IMR-90 (cell line): ENCODE results near the gene TSPAN8. TPM values are rescaled to one million over a fixed set of nuclear protein-coding genes. Genes with fewer than 3 reads are reported as not detected.

Experiments used
- ATAC-seq: fragments of 200-7000 bp; cut with Tn5 transposase; 2 replicates; pipeline ENCODE4 v1.9.1; 2020; ENCODE audit warnings: low read depth, mild to moderate bottlenecking, moderate library complexity
- BruUV-seq: library from RNA; stranded (reverse); fragments of 400-500 nt; replicated peaks from 2 replicates; lab custom pipeline; 2021; lab: Mats Ljungman, UMichigan
- CTCF ChIA-PET: fragments of 300-600 bp; formaldehyde crosslinking; extraction: SDS; loops from one replicate; lab custom pipeline; 2021; ENCODE audit warnings: antibody characterized with exemption; lab: Yijun Ruan, JAX
- POLR2A ChIA-PET: fragments of 300-600 bp; sonication (Branson Sonifier 250); formaldehyde crosslinking; loops from one replicate; lab custom pipeline; 2022; ENCODE audit warnings: antibody characterized with exemption; ENCODE audit not compliant: unreplicated experiment; lab: Charles Lee
- DNase-seq: peaks from one replicate; pipeline ENCODE4 v3.0.0; 2013
- H2AFZ ChIP-seq: replicated peaks from 2 replicates; pipeline ENCODE3; 2013; ENCODE audit warnings: low read length, mild to moderate bottlenecking; ENCODE audit not compliant: poor library complexity
- H2AK5ac ChIP-seq: 2 replicates; pipeline ENCODE4 v1.6.1; 2013; ENCODE audit warnings: low read depth, low read length, inconsistent platforms
- H2AK9ac ChIP-seq: replicated peaks from 2 replicates; pipeline ENCODE3; 2013; ENCODE audit warnings: mild to moderate bottlenecking, low read depth, low read length, moderate library complexity; ENCODE audit not compliant: poor library complexity
- H2BK120ac ChIP-seq: 2 replicates; pipeline ENCODE4 v1.6.1; 2013; ENCODE audit warnings: low read depth, low read length, inconsistent platforms
- H2BK15ac ChIP-seq: 3 replicates; pipeline ENCODE4 v1.6.1; 2013; ENCODE audit warnings: low read depth, low read length, inconsistent platforms
- H2BK20ac ChIP-seq: 2 replicates; pipeline ENCODE4 v1.6.1; 2013; ENCODE audit warnings: low read depth, mild to moderate bottlenecking, inconsistent platforms, low read length, moderate library complexity
- H2BK5ac ChIP-seq: 2 replicates; pipeline ENCODE4 v1.6.1; 2013; ENCODE audit warnings: mild to moderate bottlenecking, low read depth, low read length, inconsistent platforms; ENCODE audit not compliant: poor library complexity, severe bottlenecking
- H3K14ac ChIP-seq: replicated peaks from 2 replicates; pipeline ENCODE4 v1.6.1; 2013; ENCODE audit warnings: low read depth, low read length, inconsistent platforms
- H3K18ac ChIP-seq: 2 replicates; pipeline ENCODE4 v1.6.1; 2013; ENCODE audit warnings: low read depth, low read length, control low read depth
- H3K23ac ChIP-seq: 2 replicates; pipeline ENCODE4 v1.6.1; 2013; ENCODE audit warnings: low read depth, low read length, inconsistent platforms
- H3K27ac ChIP-seq: 2 replicates; pipeline ENCODE4 v1.5.1; 2013; ENCODE audit warnings: mild to moderate bottlenecking, control low read depth, low read length; ENCODE audit not compliant: insufficient read depth
- H3K27me3 ChIP-seq: 2 replicates; pipeline ENCODE4 v1.6.1; 2013; ENCODE audit warnings: low read length; ENCODE audit not compliant: control insufficient read depth, insufficient read depth
- H3K36me3 ChIP-seq: 2 replicates; pipeline ENCODE4 v1.6.1; 2013; ENCODE audit warnings: low read length, mixed read lengths; ENCODE audit not compliant: control insufficient read depth, insufficient read depth
- H3K4ac ChIP-seq: 2 replicates; pipeline ENCODE4 v1.6.1; 2013; ENCODE audit warnings: low read depth, low read length, inconsistent platforms
- H3K4me1 ChIP-seq: 2 replicates; pipeline ENCODE4 v1.6.1; 2013; ENCODE audit warnings: low read length, mixed read lengths; ENCODE audit not compliant: control insufficient read depth, insufficient read depth
- H3K4me2 ChIP-seq: 2 replicates; pipeline ENCODE4 v1.6.1; 2013; ENCODE audit warnings: low read depth, mild to moderate bottlenecking, control low read depth, low read length, moderate library complexity
- H3K4me3 ChIP-seq: 2 replicates; pipeline ENCODE4 v1.5.1; 2013; ENCODE audit warnings: low read depth, mild to moderate bottlenecking, control low read depth, low read length, moderate library complexity; ENCODE audit not compliant: insufficient read depth
- H3K56ac ChIP-seq: 2 replicates; pipeline ENCODE4 v1.6.1; 2013; ENCODE audit warnings: low read length, inconsistent platforms; ENCODE audit not compliant: insufficient read depth; ENCODE audit errors: extremely low read depth
- H3K79me1 ChIP-seq, 2 experiments: 2 replicates each; pipeline ENCODE4 v1.6.1; 2013; ENCODE audit warnings: low read length in 2 of 2, inconsistent platforms in 1 of 2, low read depth in 1 of 2
- H3K9ac ChIP-seq: 2 replicates; pipeline ENCODE4 v1.6.1; 2013; ENCODE audit warnings: low read depth, low read length, control low read depth
- H3K9me1 ChIP-seq: 2 replicates; pipeline ENCODE4 v1.6.1; 2013; ENCODE audit warnings: low read length, inconsistent platforms; ENCODE audit not compliant: insufficient read depth
- H3K9me3 ChIP-seq: 2 replicates; pipeline ENCODE4 v1.6.1; 2013; ENCODE audit warnings: low read length; ENCODE audit not compliant: control insufficient read depth, insufficient read depth
- H4K20me1 ChIP-seq: 2 replicates; pipeline ENCODE4 v1.6.1; 2013; ENCODE audit warnings: low read length, inconsistent platforms; ENCODE audit not compliant: insufficient read depth
- H4K5ac ChIP-seq: 2 replicates; pipeline ENCODE4 v1.6.1; 2013; ENCODE audit warnings: mild to moderate bottlenecking, low read depth, low read length, control low read depth
- H4K8ac ChIP-seq, 2 experiments: 2 replicates each; pipeline ENCODE4 v1.6.1; 2013; ENCODE audit warnings: low read depth in 2 of 2, low read length in 2 of 2, control low read depth in 1 of 2, inconsistent platforms in 1 of 2
- H4K91ac ChIP-seq: 2 replicates; pipeline ENCODE4 v1.6.1; 2013; ENCODE audit warnings: low read depth, low read length, inconsistent platforms; ENCODE audit not compliant: insufficient read depth
- CHD1 ChIP-seq: IDR thresholded peaks from 2 replicates; pipeline ENCODE4 v1.6.1; 2012; ENCODE audit warnings: low read depth, low read length, improper control_type of control experiment
- FOS ChIP-seq: fragments of 150-350 bp; IDR thresholded peaks from 2 replicates; pipeline ENCODE4 v1.6.1; 2016; ENCODE audit warnings: low read depth, low read length
- MAFK ChIP-seq: IDR thresholded peaks from 2 replicates; pipeline ENCODE4 v1.6.1; 2012; ENCODE audit warnings: low read depth, low read length, improper control_type of control experiment
- MXI1 ChIP-seq: IDR thresholded peaks from 2 replicates; pipeline ENCODE4 v1.6.1; 2012; ENCODE audit warnings: low read depth, mild to moderate bottlenecking, low read length, moderate library complexity, borderline replicate concordance
- POLR2A ChIP-seq: IDR thresholded peaks from 2 replicates; pipeline ENCODE4 v1.6.1; 2012; ENCODE audit warnings: mild to moderate bottlenecking, low read depth, low read length
- RAD21 ChIP-seq: IDR thresholded peaks from 2 replicates; pipeline ENCODE4 v1.6.1; 2012; ENCODE audit warnings: low read length, improper control_type of control experiment
- RFX5 ChIP-seq: IDR thresholded peaks from 2 replicates; pipeline ENCODE4 v1.8.0; 2012; ENCODE audit warnings: low read depth, mild to moderate bottlenecking, low read length, moderate library complexity
- WGBS, 2 experiments: methylation state at CpG; one replicate each; pipeline versions ENCODE4 v1.1.5 to v1.1.7; 2013; ENCODE audit warnings: missing lambda C conversion rate in 2 of 2; ENCODE audit not compliant: insufficient read length in 1 of 2; ENCODE audit errors: extremely low coverage in 2 of 2; 5-methylcytosine and 5-hydroxymethylcytosine counted together
- dilution Hi-C: fragments of 300-500 bp; cut with HindIII; formaldehyde crosslinking; loops from one replicate; pipeline ENCODE4 v1.14.3; 2018; ENCODE audit warnings: low sequenced_read_pairs; ENCODE audit not compliant: unreplicated experiment
- in situ Hi-C: fragments of 300-500 bp; cut with MboI; formaldehyde crosslinking; loops from 3 replicates; pipeline ENCODE4 v1.14.3; 2019; ENCODE audit warnings: low sequenced_read_pairs, inconsistent platforms, mixed read lengths
- intact Hi-C: fragments of 100-400 bp; cut with micrococcal nuclease; formaldehyde crosslinking; loops from 2 replicates; pipeline ENCODE4 v1.10.0; 2022
- polyA plus RNA-seq, 3 experiments: library from polyadenylated mRNA; depleted of rRNA; stranded (reverse); fragments of >200 nt; gene quantifications; 2 replicates each; pipeline ENCODE4 v1.2.3, GENCODE V29; 2012; ENCODE audit warnings: low replicate concordance in 1 of 3
- total RNA-seq: library from RNA; depleted of rRNA; stranded (reverse); fragments of >200 nt; gene quantifications from 2 replicates; pipeline ENCODE4 v1.2.3, GENCODE V29; 2012
- TF ChIP-seq, protein P1 (sequence below): fragments of 150-350 bp; IDR thresholded peaks from 2 replicates; pipeline ENCODE4 v1.6.1; 2017; ENCODE audit warnings: mild to moderate bottlenecking, antibody characterized with exemption, low read length, low read depth
- TF ChIP-seq, protein P2 (sequence below): fragments of 150-350 bp; IDR thresholded peaks from 2 replicates; pipeline ENCODE4 v1.6.1; 2016; ENCODE audit warnings: low read depth, mild to moderate bottlenecking, low read length, moderate library complexity, borderline replicate concordance

Gene TSPAN8
- total and polyA plus RNA-seq, 2 of the 4 experiments (the other 2 are of a cell fraction) = not detected

DNA sequence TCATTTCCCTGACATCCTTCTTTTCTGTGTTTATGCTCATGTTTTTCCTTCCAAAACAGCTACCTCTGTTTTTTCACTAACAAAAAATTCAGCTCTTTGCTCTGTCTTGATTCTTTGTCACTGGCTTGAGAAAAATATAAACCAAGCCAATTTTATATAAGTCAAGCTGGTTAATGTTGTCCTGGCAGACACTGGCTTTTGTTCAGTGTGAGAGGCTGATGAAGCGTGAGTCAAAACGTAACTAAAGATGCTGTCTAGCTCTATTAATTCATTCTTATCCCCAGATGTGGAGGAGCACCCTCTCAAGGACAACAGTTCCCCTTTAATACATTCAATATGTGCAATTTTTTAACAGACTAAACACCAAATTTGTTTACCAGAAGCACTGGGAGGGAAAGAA lies 15.8 kb downstream of the TSPAN8 start:
- no peak overlapping the region for H3K4me2 ChIP-seq
- no peaks in the 10 kb centered on the region for H3K79me1 ChIP-seq
- H3K9me3 ChIP-seq = 0 out of 2 replicates have a peak, but pooled peaks cover 2% of the 10 kb centered on the region
- H2AFZ ChIP-seq = no peak overlapping the region
- dilution Hi-C loops (no loop called here), intact Hi-C loops (no loop called here), in situ Hi-C loops (no loop called here)
- no peak overlapping the region for H3K4ac ChIP-seq
- H4K5ac ChIP-seq = no peak overlapping the region
- no peak overlapping the region for H4K91ac ChIP-seq
- TF ChIP-seq MAFK = no peak
- TF ChIP-seq, protein P1, sequence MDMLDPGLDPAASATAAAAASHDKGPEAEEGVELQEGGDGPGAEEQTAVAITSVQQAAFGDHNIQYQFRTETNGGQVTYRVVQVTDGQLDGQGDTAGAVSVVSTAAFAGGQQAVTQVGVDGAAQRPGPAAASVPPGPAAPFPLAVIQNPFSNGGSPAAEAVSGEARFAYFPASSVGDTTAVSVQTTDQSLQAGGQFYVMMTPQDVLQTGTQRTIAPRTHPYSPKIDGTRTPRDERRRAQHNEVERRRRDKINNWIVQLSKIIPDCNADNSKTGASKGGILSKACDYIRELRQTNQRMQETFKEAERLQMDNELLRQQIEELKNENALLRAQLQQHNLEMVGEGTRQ = no peak
- TF ChIP-seq MXI1 = no peak
- TF ChIP-seq CHD1 = no peak
- TF ChIP-seq POLR2A = no peak
- no peak for TF ChIP-seq RAD21
- TF ChIP-seq, protein P2, sequence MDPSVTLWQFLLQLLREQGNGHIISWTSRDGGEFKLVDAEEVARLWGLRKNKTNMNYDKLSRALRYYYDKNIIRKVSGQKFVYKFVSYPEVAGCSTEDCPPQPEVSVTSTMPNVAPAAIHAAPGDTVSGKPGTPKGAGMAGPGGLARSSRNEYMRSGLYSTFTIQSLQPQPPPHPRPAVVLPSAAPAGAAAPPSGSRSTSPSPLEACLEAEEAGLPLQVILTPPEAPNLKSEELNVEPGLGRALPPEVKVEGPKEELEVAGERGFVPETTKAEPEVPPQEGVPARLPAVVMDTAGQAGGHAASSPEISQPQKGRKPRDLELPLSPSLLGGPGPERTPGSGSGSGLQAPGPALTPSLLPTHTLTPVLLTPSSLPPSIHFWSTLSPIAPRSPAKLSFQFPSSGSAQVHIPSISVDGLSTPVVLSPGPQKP = no peak
- no peak for TF ChIP-seq FOS
- TF ChIP-seq RFX5 = no peak
- POLR2A ChIA-PET = no interaction called here
- no peak overlapping the region for H2BK5ac ChIP-seq
- no peak overlapping the region for H3K27ac ChIP-seq
- H2BK20ac ChIP-seq = no peak overlapping the region
- no peak overlapping the region for H3K23ac ChIP-seq
- CTCF ChIA-PET = no interaction called here
- no peak overlapping the region for H2AK5ac ChIP-seq
- no TSS peak for BruUV-seq
- H2BK15ac ChIP-seq = no peak overlapping the region
- no peak overlapping the region for H3K56ac ChIP-seq
- no peak overlapping the region for H4K8ac ChIP-seq
- H2BK120ac ChIP-seq = no peak overlapping the region
- H3K4me3 ChIP-seq = no peak overlapping the region
- no CpG with 5 or more reads among the region's 2 CpGs for WGBS, 2 experiments
- no peaks in the 10 kb centered on the region for H3K27me3 ChIP-seq
- no peak overlapping the region for H3K18ac ChIP-seq
- no peaks in the 10 kb centered on the region for H3K36me3 ChIP-seq
- no peak for DNase-seq
- no peaks in the 10 kb centered on the region for H3K4me1 ChIP-seq
- H3K14ac ChIP-seq = no peak overlapping the region
- H4K20me1 ChIP-seq = no peaks in the 10 kb centered on the region
- no peaks in the 10 kb centered on the region for H3K9me1 ChIP-seq
- no peak overlapping the region for H3K9ac ChIP-seq
- no peak overlapping the region for H2AK9ac ChIP-seq
- ATAC-seq = no peak
